H9 (cell line): ENCODE data around the gene CRISPLD2. TPM values are rescaled to one million over a fixed set of nuclear protein-coding genes. Genes with fewer than 3 reads are reported as not detected.

Source experiments
- DNase-seq: peaks from one replicate; pipeline ENCODE4 v3.0.0-alpha.2; 2017
- H2AFZ ChIP-seq: one replicate; pipeline ENCODE4 v1.6.1; 2013; ENCODE audit warnings: mild to moderate bottlenecking, low read length, control low read depth, moderate library complexity
- H2AK5ac ChIP-seq: 2 replicates; pipeline ENCODE4 v1.6.1; 2013; ENCODE audit warnings: low read length, control low read depth, mixed read lengths; ENCODE audit not compliant: insufficient read length
- H2BK120ac ChIP-seq: one replicate; pipeline ENCODE4 v1.6.1; 2013; ENCODE audit warnings: low read depth, mild to moderate bottlenecking, low read length, control low read depth, inconsistent platforms; ENCODE audit not compliant: poor library complexity, severe bottlenecking
- H2BK12ac ChIP-seq: 2 replicates; pipeline ENCODE4 v1.6.1; 2013; ENCODE audit warnings: low read length, control low read depth, mixed read lengths, low read depth; ENCODE audit not compliant: insufficient read length
- H2BK15ac ChIP-seq: 2 replicates; pipeline ENCODE4 v1.6.1; 2013; ENCODE audit warnings: low read depth, low read length, control low read depth
- H2BK20ac ChIP-seq: one replicate; pipeline ENCODE4 v1.6.1; 2013; ENCODE audit warnings: low read depth, mild to moderate bottlenecking, low read length, control low read depth, inconsistent platforms; ENCODE audit not compliant: poor library complexity, severe bottlenecking
- H2BK5ac ChIP-seq: 2 replicates; pipeline ENCODE4 v1.6.1; 2013; ENCODE audit warnings: low read length, control low read depth, mixed read lengths; ENCODE audit not compliant: insufficient read length
- H3K14ac ChIP-seq: 2 replicates; pipeline ENCODE4 v1.6.1; 2013; ENCODE audit warnings: low read length, control low read depth; ENCODE audit not compliant: insufficient read depth
- H3K18ac ChIP-seq: 2 replicates; pipeline ENCODE4 v1.6.1; 2013; ENCODE audit warnings: low read depth, mild to moderate bottlenecking, mixed read lengths, low read length, control low read depth; ENCODE audit not compliant: insufficient read length
- H3K23ac ChIP-seq: 2 replicates; pipeline ENCODE4 v1.6.1; 2013; ENCODE audit warnings: low read length, control low read depth, mixed read lengths, low read depth; ENCODE audit not compliant: insufficient read length
- H3K23me2 ChIP-seq: 2 replicates; pipeline ENCODE4 v1.6.1; 2013; ENCODE audit warnings: low read depth, mild to moderate bottlenecking, mixed read lengths, low read length, control low read depth; ENCODE audit not compliant: insufficient read length, poor library complexity, severe bottlenecking
- H3K27ac ChIP-seq: 2 replicates; pipeline ENCODE4 v1.5.1; 2013; ENCODE audit warnings: low read length, control low read depth, mixed read lengths, low read depth; ENCODE audit not compliant: insufficient read length
- H3K27me3 ChIP-seq: 2 replicates; pipeline ENCODE4 v1.6.1; 2013; ENCODE audit warnings: low read length, control low read depth, inconsistent platforms; ENCODE audit not compliant: insufficient read depth
- H3K4ac ChIP-seq: 2 replicates; pipeline ENCODE4 v1.6.1; 2013; ENCODE audit warnings: low read depth, mild to moderate bottlenecking, control low read depth, inconsistent platforms, low read length, moderate library complexity
- H3K4me1 ChIP-seq: 2 replicates; pipeline ENCODE4 v1.6.1; 2013; ENCODE audit warnings: low read length, control low read depth, inconsistent platforms; ENCODE audit not compliant: insufficient read depth
- H3K4me2 ChIP-seq: 2 replicates; pipeline ENCODE4 v1.6.1; 2013; ENCODE audit warnings: low read length, control low read depth, mixed read lengths; ENCODE audit not compliant: insufficient read length, insufficient read depth
- H3K56ac ChIP-seq: 2 replicates; pipeline ENCODE4 v1.6.1; 2013; ENCODE audit warnings: low read depth, mild to moderate bottlenecking, mixed read lengths, low read length, control low read depth; ENCODE audit not compliant: insufficient read length
- H3K79me1 ChIP-seq: 2 replicates; pipeline ENCODE4 v1.6.1; 2013; ENCODE audit warnings: low read depth, mild to moderate bottlenecking, moderate library complexity, low read length, control low read depth, inconsistent platforms; ENCODE audit not compliant: insufficient read depth, poor library complexity, severe bottlenecking
- H3K79me2 ChIP-seq: 2 replicates; pipeline ENCODE4 v1.6.1; 2013; ENCODE audit warnings: low read length, control low read depth, inconsistent platforms; ENCODE audit not compliant: insufficient read depth
- H3K9ac ChIP-seq: 2 replicates; pipeline ENCODE4 v1.6.1; 2013; ENCODE audit warnings: low read length, control low read depth, mixed read lengths; ENCODE audit not compliant: insufficient read length; ENCODE audit errors: extremely low read depth
- H3K9me3 ChIP-seq: one replicate; pipeline ENCODE4 v1.6.1; 2013; ENCODE audit warnings: low read depth, low read length, inconsistent platforms; ENCODE audit not compliant: control insufficient read depth
- H3T11ph ChIP-seq: one replicate; pipeline ENCODE4 v1.6.1; 2013; ENCODE audit warnings: mild to moderate bottlenecking, low read length, control low read depth, inconsistent platforms
- H4K20me1 ChIP-seq: one replicate; pipeline ENCODE4 v1.6.1; 2013; ENCODE audit not compliant: control insufficient read depth, insufficient read length, insufficient read depth
- H4K5ac ChIP-seq: 2 replicates; pipeline ENCODE4 v1.6.1; 2013; ENCODE audit warnings: low read depth, mild to moderate bottlenecking, mixed read lengths, low read length, control low read depth; ENCODE audit not compliant: insufficient read length
- H4K8ac ChIP-seq: replicated peaks from 2 replicates; pipeline ENCODE4 v1.6.1; 2013; ENCODE audit warnings: low read length, control low read depth, mixed read lengths, low read depth; ENCODE audit not compliant: insufficient read length
- H4K91ac ChIP-seq: 2 replicates; pipeline ENCODE4 v1.6.1; 2013; ENCODE audit warnings: low read depth, mild to moderate bottlenecking, moderate library complexity, mixed read lengths, low read length, control low read depth; ENCODE audit not compliant: insufficient read length
- H3K27ac Mint-ChIP-seq, 3 experiments: 2 replicates in 2 of 3; 3 replicates in 1 of 3; pipeline ENCODE4 v1.8.0; 2020 to 2021; ENCODE audit warnings: mixed read lengths in 3 of 3, mild to moderate bottlenecking in 1 of 3, moderate library complexity in 1 of 3
- H3K27me3 Mint-ChIP-seq: 2 replicates; pipeline ENCODE4 v1.8.0; 2021; ENCODE audit warnings: low read depth, mild to moderate bottlenecking, moderate library complexity, mixed read lengths
- H3K36me3 Mint-ChIP-seq, 3 experiments: 2 replicates in 2 of 3; 3 replicates in 1 of 3; pipeline ENCODE4 v1.8.0; 2020 to 2021; ENCODE audit warnings: low read depth in 3 of 3, mixed read lengths in 3 of 3; ENCODE audit not compliant: insufficient read depth in 1 of 3
- H3K4me1 Mint-ChIP-seq, 2 experiments: 2 replicates each; pipeline ENCODE4 v1.8.0; 2020; ENCODE audit warnings: mixed read lengths in 2 of 2
- H3K4me3 Mint-ChIP-seq, 2 experiments: 2 replicates in 1 of 2; 3 replicates in 1 of 2; pipeline ENCODE4 v1.8.0; 2020 to 2021; ENCODE audit warnings: mild to moderate bottlenecking in 2 of 2, mixed read lengths in 2 of 2, moderate library complexity in 1 of 2
- H3K9me3 Mint-ChIP-seq, 2 experiments: 2 replicates in 1 of 2; 3 replicates in 1 of 2; pipeline ENCODE4 v1.8.0; 2020; ENCODE audit warnings: mild to moderate bottlenecking in 2 of 2, mixed read lengths in 2 of 2, moderate library complexity in 1 of 2
- CTCF ChIP-seq: fragments of 200-600 bp; sonication (generic); conservative IDR thresholded peaks from 3 replicates; pipeline ENCODE4 v1.8.0; 2021; ENCODE audit warnings: antibody characterized with exemption, mild to moderate bottlenecking
- WGBS: extraction: QIAGEN DNeasy Blood & Tissue Kit; methylation state at CpG from one replicate; pipeline ENCODE4 v1.1.7; 2013; ENCODE audit warnings: missing lambda C conversion rate, low lambda C conversion rate, mixed read lengths; ENCODE audit not compliant: insufficient read length; ENCODE audit errors: extremely low coverage; 5-methylcytosine and 5-hydroxymethylcytosine counted together
- total RNA-seq: library from RNA; stranded (reverse); gene quantifications from 2 replicates; pipeline ENCODE4 v1.2.1, GENCODE V29; 2021

Gene CRISPLD2
- total RNA-seq, 1 experiment from 2014 or later, result 2.3 TPM

- no peaks in the 10 kb centered on the region; a peak in 2 of 5 replicates for H3K9me3 Mint-ChIP-seq
- H2AFZ ChIP-seq, result peak overlapping the region; percentile 17
- H3K27ac ChIP-seq, result no peak overlapping the region
- H3K36me3 Mint-ChIP-seq, result no peaks in the 10 kb centered on the region
- no peaks in the 10 kb centered on the region; the same call in 1 of the 2 replicates for H3K4me1 ChIP-seq
- H2BK12ac ChIP-seq, result no peak overlapping the region
- no peak overlapping the region for H3K23ac ChIP-seq
- H3K27me3 ChIP-seq, result peaks cover 14% of the 10 kb centered on the region; the same call in 1 of the 2 replicates
- no peak overlapping the region; the same call in 1 of the 2 replicates for H3K14ac ChIP-seq
- no peak overlapping the region for H3K18ac ChIP-seq
- no peak overlapping the region for H2BK120ac ChIP-seq
- H3K27ac Mint-ChIP-seq, result no peak overlapping the region
- peak; percentile 56 for DNase-seq
- H3K9me3 ChIP-seq, result no peaks in the 10 kb centered on the region
- H3K27me3 Mint-ChIP-seq, result peaks cover 79% of the 10 kb centered on the region
- no peak overlapping the region for H2BK15ac ChIP-seq
- no peak overlapping the region for H2AK5ac ChIP-seq
- no peak overlapping the region for H3T11ph ChIP-seq
- no peak overlapping the region for H4K8ac ChIP-seq
- H3K9ac ChIP-seq, result no peak overlapping the region
- no CpG with 5 or more reads among the region's 29 CpGs for WGBS
- no peak overlapping the region for H3K4ac ChIP-seq
- peaks cover 13% of the 10 kb centered on the region in 2 experiments for H3K4me1 Mint-ChIP-seq
- no peak overlapping the region for H4K5ac ChIP-seq
- no peaks in the 10 kb centered on the region for H3K79me2 ChIP-seq
- H3K79me1 ChIP-seq, result no peaks in the 10 kb centered on the region
- TF ChIP-seq CTCF, result no peak
- H3K4me2 ChIP-seq, result peak overlapping the region; percentile 46
- no peaks in the 10 kb centered on the region for H3K23me2 ChIP-seq
- H2BK5ac ChIP-seq, result no peak overlapping the region
- H2BK20ac ChIP-seq, result no peak overlapping the region
- H4K20me1 ChIP-seq, result no peaks in the 10 kb centered on the region
- H4K91ac ChIP-seq, result no peak overlapping the region
- H3K56ac ChIP-seq, result no peak overlapping the region
- peak overlapping the region; percentile 63 to 76 for H3K4me3 Mint-ChIP-seq
Observed at GRCh38 chr16:84818989-84819643, 669 bp upstream of the CRISPLD2 start.
